Activated CD8-positive, alpha-beta T cell treated with anti-CD3 and anti-CD28 coated beads for 36 hours (primary cell): ENCODE measurements around the gene SLC24A3. TPM values are rescaled to one million over a fixed set of nuclear protein-coding genes. Genes with fewer than 3 reads are reported as not detected.

Source experiments
- ATAC-seq: fragments of 200-7000 bp; cut with Tn5 transposase; one replicate; pipeline ENCODE4 v1.10.0; 2021; ENCODE audit warnings: mild to moderate bottlenecking, moderate library complexity
- CTCF ChIA-PET: fragments of 350-600 bp; sonication (Branson Sonifier 250); formaldehyde crosslinking; loops from one replicate; lab custom pipeline; 2021; ENCODE audit warnings: antibody characterized with exemption; lab: Charles Lee
- POLR2A ChIA-PET: fragments of 350-600 bp; sonication (Branson Sonifier 250); formaldehyde crosslinking; loops from one replicate; lab custom pipeline; 2021; ENCODE audit warnings: antibody characterized with exemption; lab: Charles Lee
- DNase-seq: peaks from one replicate; pipeline ENCODE4 v3.0.0-alpha.2; 2020
- H3K27ac Mint-ChIP-seq: one replicate; pipeline ENCODE4 v1.8.0; 2021; ENCODE audit warnings: mild to moderate bottlenecking, mixed read lengths
- H3K27me3 Mint-ChIP-seq: one replicate; pipeline ENCODE4 v1.8.0; 2021; ENCODE audit warnings: mixed read lengths
- H3K36me3 Mint-ChIP-seq: one replicate; pipeline ENCODE4 v1.8.0; 2021; ENCODE audit warnings: low read depth, mixed read lengths
- H3K4me1 Mint-ChIP-seq: one replicate; pipeline ENCODE4 v1.8.0; 2021; ENCODE audit warnings: low read depth, mixed read lengths
- H3K4me3 Mint-ChIP-seq: one replicate; pipeline ENCODE4 v1.8.0; 2021; ENCODE audit warnings: mild to moderate bottlenecking, moderate library complexity, mixed read lengths
- H3K9me3 Mint-ChIP-seq: one replicate; pipeline ENCODE4 v1.8.0; 2021; ENCODE audit warnings: mixed read lengths
- intact Hi-C: fragments of 100-400 bp; cut with micrococcal nuclease; formaldehyde crosslinking; loops from one replicate; pipeline ENCODE4 v1.10.0; 2022
- total RNA-seq, 2 experiments: library from RNA; stranded (reverse); gene quantifications; one replicate each; pipeline ENCODE4 v1.2.3, GENCODE V29; 2021
- TF ChIP-seq, protein P1 (sequence below): fragments of 200-600 bp; IDR thresholded peaks from one replicate; pipeline ENCODE4 v1.8.0; 2022; ENCODE audit warnings: antibody characterized with exemption, mild to moderate bottlenecking

The SLC24A3 gene
- total RNA-seq, 2 experiments from 2014 or later: not detected

DNA sequence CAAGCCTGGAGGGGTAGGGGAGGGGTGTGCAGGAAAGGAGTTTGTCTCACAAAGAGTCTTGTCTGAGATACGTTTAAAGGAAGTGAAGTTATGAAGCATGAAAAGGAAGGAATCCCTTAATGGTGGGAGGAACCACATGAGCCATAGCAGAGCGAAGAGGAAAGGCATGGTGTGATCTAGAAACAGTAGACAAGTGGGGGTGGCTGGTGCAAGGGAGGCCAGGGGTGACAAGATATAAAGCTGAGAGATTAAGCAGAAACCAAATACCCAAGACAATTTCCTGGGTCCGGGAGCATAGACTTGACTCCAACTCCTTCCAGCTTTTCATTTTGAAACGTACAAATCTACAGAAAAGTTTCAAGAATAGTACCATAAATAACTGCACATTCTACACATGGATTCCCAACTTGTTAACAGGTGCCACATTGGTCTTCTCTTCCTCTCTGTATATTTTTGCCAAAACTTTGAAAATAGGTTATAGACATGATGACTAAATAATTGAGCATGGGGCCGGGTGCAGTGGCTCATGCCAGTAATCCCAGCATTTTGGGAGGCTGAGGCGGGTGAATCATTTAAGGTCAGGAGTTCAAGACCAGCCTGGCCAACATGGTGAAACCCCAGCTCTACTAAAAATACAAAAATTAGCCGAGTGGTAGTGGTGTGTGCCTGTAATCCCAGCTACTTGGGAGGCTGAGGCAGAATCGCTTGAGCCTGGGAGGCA lies 211.6 kb downstream of the SLC24A3 start:
- no peak overlapping the region for H3K4me3 Mint-ChIP-seq
- no peaks in the 10 kb centered on the region for H3K27me3 Mint-ChIP-seq
- POLR2A ChIA-PET: no interaction called here
- no peak for ATAC-seq
- TF ChIP-seq, protein P1, sequence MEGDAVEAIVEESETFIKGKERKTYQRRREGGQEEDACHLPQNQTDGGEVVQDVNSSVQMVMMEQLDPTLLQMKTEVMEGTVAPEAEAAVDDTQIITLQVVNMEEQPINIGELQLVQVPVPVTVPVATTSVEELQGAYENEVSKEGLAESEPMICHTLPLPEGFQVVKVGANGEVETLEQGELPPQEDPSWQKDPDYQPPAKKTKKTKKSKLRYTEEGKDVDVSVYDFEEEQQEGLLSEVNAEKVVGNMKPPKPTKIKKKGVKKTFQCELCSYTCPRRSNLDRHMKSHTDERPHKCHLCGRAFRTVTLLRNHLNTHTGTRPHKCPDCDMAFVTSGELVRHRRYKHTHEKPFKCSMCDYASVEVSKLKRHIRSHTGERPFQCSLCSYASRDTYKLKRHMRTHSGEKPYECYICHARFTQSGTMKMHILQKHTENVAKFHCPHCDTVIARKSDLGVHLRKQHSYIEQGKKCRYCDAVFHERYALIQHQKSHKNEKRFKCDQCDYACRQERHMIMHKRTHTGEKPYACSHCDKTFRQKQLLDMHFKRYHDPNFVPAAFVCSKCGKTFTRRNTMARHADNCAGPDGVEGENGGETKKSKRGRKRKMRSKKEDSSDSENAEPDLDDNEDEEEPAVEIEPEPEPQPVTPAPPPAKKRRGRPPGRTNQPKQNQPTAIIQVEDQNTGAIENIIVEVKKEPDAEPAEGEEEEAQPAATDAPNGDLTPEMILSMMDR: no peak
- no peak overlapping the region for H3K27ac Mint-ChIP-seq
- H3K9me3 Mint-ChIP-seq: peaks cover 3% of the 10 kb centered on the region
- no peak for DNase-seq
- CTCF ChIA-PET: no interaction called here
- intact Hi-C loops: no loop called here
- no peaks in the 10 kb centered on the region for H3K4me1 Mint-ChIP-seq
- H3K36me3 Mint-ChIP-seq: no peaks in the 10 kb centered on the region

DNA sequence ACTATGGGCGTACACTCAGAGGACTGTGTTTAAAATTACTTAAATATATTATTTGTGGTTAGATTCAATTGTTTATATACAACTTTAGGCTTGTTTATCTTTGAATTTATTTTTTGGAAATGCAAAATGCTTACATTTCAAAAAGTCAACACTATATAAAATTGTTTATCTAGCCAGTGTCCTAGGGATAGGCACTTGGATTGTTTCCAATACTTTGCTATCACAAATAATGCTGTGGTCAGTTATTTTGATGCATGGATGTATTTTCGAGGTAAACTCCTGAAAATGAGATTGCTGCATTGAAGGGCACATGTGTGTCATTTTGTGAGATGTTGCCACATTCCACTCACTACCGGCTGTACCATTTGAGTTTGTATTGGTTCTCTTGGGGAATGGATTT lies 213.9 kb downstream of the SLC24A3 start:
- DNase-seq: no peak
- TF ChIP-seq, protein P1: no peak
- H3K9me3 Mint-ChIP-seq: peaks cover 2% of the 10 kb centered on the region

DNA sequence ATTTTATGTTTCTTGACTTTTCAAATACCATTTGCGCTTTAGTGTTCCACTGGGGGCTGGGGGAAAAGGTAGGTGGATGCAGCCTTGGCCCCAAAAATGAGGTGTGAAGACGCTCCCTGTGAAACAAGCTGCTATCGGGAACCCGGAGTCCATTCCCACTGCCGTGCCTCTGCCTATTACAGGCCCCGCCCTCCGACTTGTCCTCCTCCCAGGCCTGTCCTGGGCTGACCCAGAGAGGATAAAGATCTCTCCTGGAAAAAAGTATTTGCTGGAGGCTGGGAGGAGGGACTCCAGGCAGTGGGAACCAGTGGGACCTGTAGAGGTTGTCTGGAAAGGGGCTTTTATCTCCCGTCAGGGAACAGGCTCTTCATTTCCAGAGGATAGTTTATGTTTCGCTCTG lies 215.0 kb downstream of the SLC24A3 start:
- ATAC-seq (no peak), DNase-seq (no peak)
- Mint-ChIP-seq H3K27me3 (no peaks in the 10 kb centered on the region), H3K4me3 (no peak overlapping the region), H3K36me3 (no peaks in the 10 kb centered on the region), H3K27ac (no peak overlapping the region), H3K4me1 (no peaks in the 10 kb centered on the region), H3K9me3 (no peaks in the 10 kb centered on the region)
- ChIA-PET POLR2A (no interaction called here), CTCF (no interaction called here)
- TF ChIP-seq, protein P1: no peak
- intact Hi-C loops: no loop called here

More for the DNA sequence above, 213.9 kb downstream of the SLC24A3 start:
- H3K4me3 Mint-ChIP-seq: no peak overlapping the region
- no peak for ATAC-seq
- H3K4me1 Mint-ChIP-seq: no peaks in the 10 kb centered on the region
- intact Hi-C loops: no loop called here
- no peak overlapping the region for H3K27ac Mint-ChIP-seq
- no peaks in the 10 kb centered on the region for H3K27me3 Mint-ChIP-seq
- ChIA-PET POLR2A (no interaction called here), CTCF (no interaction called here)
- H3K36me3 Mint-ChIP-seq: no peaks in the 10 kb centered on the region

DNA sequence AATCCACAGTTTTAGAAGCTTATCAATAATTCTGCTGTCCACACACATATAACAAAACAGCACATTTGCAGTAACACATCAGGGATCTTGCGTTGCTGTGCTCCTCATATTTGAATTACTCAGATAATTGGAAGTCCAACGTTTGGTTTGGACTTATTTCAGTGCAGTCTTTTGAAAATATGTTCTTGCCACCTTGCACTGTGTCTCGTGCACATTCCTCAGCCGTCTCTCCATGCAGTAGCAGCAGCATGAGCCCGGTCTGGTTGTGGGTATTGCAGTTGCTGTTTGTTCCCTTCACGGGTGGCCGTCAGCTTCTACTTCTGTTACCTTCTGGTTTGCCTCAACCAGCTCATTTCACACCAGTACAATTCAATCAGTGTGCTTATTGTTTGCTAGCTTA lies 215.5 kb downstream of the SLC24A3 start:
- Mint-ChIP-seq H3K27ac (no peak overlapping the region), H3K36me3 (no peaks in the 10 kb centered on the region), H3K27me3 (no peaks in the 10 kb centered on the region), H3K4me1 (no peaks in the 10 kb centered on the region), H3K4me3 (no peak overlapping the region), H3K9me3 (no peaks in the 10 kb centered on the region)
- CTCF ChIA-PET: no interaction called here
- intact Hi-C loops: no loop called here
- DNase-seq (no peak), ATAC-seq (no peak)
- TF ChIP-seq, protein P1: no peak
- POLR2A ChIA-PET: no interaction called here

DNA sequence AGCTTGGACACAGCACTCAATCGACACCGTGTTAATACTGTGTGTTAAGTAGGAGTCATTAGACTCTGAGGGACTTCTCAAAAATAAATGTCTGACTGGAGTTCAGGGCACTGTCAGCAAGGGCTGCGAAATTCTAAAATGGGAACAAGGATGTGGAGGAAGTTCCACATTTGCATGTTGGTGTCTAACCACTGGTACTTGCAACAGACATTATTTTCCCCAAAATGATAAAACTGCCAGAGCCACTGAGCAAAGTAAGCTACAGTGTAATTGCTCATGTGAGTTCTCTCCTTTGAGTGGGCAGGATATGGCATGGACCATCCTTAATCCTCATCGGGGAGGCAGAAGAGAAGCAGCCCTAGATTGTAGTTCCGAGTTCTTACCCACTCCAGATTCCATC lies 215.9 kb downstream of the SLC24A3 start:
- TF ChIP-seq, protein P1: no peak
- no peak overlapping the region for H3K4me3 Mint-ChIP-seq
- H3K9me3 Mint-ChIP-seq: no peaks in the 10 kb centered on the region
- intact Hi-C loops: no loop called here
- H3K4me1 Mint-ChIP-seq: no peaks in the 10 kb centered on the region
- no peaks in the 10 kb centered on the region for H3K27me3 Mint-ChIP-seq
- H3K27ac Mint-ChIP-seq: no peak overlapping the region
- POLR2A ChIA-PET: no interaction called here
- DNase-seq: no peak
- ATAC-seq: no peak
- no peaks in the 10 kb centered on the region for H3K36me3 Mint-ChIP-seq
- CTCF ChIA-PET: no interaction called here
